ENCODE data around the gene ACOXL.

DNA sequence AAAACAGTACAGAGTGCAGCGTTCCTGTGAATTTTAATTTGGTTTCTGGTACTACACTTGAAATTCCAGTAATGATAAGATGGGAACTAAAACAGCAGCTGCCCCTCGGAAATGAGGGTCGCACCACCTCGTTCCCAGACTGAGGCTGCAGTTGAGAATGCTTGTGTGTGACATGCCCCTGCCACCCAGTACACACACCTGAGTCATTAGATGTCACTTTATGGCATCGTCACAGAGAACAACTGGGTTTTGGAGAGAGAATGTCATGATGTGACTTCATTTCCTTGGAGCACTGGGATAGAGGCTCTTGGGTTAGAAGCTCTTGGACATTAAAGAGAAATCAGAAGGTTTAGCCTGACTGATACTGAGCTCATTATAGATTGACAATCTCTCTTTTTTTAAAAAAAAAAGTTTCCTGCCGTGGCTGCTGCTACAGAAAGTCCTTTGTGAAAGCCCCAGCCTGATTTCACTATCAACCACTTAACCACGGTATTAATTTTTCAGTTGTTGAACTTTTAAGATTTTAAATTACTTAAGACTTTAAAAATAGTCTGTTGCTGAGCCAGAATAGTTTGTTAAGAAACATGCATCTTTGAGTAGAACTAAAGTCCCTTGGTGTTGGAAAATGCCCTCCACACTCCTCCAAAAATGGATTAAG lies 412.9 kb downstream of the ACOXL start:
- TF ChIP-seq EP300 (IDR thresholded peaks at IDR 0.05; ENCODE audit: low read depth), result no peak
- no peak for TF ChIP-seq POLR2A (IDR thresholded peaks at IDR 0.05)
- TF ChIP-seq, protein P1, sequence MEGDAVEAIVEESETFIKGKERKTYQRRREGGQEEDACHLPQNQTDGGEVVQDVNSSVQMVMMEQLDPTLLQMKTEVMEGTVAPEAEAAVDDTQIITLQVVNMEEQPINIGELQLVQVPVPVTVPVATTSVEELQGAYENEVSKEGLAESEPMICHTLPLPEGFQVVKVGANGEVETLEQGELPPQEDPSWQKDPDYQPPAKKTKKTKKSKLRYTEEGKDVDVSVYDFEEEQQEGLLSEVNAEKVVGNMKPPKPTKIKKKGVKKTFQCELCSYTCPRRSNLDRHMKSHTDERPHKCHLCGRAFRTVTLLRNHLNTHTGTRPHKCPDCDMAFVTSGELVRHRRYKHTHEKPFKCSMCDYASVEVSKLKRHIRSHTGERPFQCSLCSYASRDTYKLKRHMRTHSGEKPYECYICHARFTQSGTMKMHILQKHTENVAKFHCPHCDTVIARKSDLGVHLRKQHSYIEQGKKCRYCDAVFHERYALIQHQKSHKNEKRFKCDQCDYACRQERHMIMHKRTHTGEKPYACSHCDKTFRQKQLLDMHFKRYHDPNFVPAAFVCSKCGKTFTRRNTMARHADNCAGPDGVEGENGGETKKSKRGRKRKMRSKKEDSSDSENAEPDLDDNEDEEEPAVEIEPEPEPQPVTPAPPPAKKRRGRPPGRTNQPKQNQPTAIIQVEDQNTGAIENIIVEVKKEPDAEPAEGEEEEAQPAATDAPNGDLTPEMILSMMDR (IDR thresholded peaks at IDR 0.05), result no peak

Measured in transverse colon (tissue), 3 donors.